ENCODE data around the gene ZNF80. TPM values are rescaled to one million over a fixed set of nuclear protein-coding genes. Genes with fewer than 3 reads are reported as not detected.
"Not testable (repeated sequence)": the region's sequence is repeated elsewhere in the genome, so short reads cannot be mapped to it uniquely, and the experiment has no call there.

The ZNF80 gene
- not detected for polyA plus RNA-seq (2013, experiment 1 of 2)
- not detected for polyA plus RNA-seq (2013, experiment 2 of 2)

GRCh38 chr3:114237478-114237877 lies at the start of gene ZNF80:
Gene ZNF80 (minus strand): TSS chr3:114237578. CDS start chr3:114237074, 504 bp downstream.
- WGBS: 92% methylated on average over 5 of the region's 6 CpGs
- H3K36me3 ChIP-seq (ENCODE audit: insufficient read depth, low read length); H3K9ac ChIP-seq (ENCODE audit: low read depth, low read length); H3K27ac ChIP-seq (ENCODE audit: low read depth, low read length); H3K4me3 ChIP-seq (ENCODE audit: low read length); H3K4me1 ChIP-seq (ENCODE audit: insufficient read depth, low read length); H3K27me3 ChIP-seq (ENCODE audit: insufficient read depth, low read length); H3K9me3 ChIP-seq (ENCODE audit: insufficient read depth, low read depth, low read length): not testable (repeated sequence)

DNA sequence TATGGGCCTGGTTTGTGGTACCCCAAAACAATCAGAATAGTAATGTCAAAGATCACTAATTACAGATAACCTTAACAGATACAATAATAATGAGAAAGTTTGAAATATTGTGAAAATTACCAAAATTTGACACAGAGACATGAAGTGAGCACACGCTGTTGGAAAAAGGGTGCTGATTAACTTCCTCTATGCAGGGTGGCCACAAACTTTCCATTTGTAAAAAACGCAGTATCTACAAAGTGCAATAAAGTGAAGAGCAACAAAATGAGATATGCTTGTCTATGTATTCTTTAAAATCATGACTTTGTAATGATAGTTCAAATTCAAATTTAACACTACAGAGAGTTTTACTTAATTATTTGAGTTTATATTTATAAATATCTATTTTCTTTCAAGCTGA lies 48.9 kb upstream of the ZNF80 start:
- Histone ChIP-seq H3K9me3 (ENCODE audit: insufficient read depth, low read depth, low read length) (no peaks in the 10 kb centered on the region), H3K27ac (ENCODE audit: low read depth, low read length) (no peak overlapping the region), H3K9ac (ENCODE audit: low read depth, low read length) (no peak overlapping the region), H3K36me3 (ENCODE audit: insufficient read depth, low read length) (no peaks in the 10 kb centered on the region), H3K27me3 (ENCODE audit: insufficient read depth, low read length) (no peaks in the 10 kb centered on the region), H3K4me1 (ENCODE audit: insufficient read depth, low read length) (no peaks in the 10 kb centered on the region), H3K4me3 (ENCODE audit: low read length) (no peak overlapping the region)
- WGBS: 96% methylated on average over 2 of the region's 2 CpGs

GRCh38 chr3:114285648-114286230 lies 48.4 kb upstream of the ZNF80 start:
- WGBS: 93% methylated on average over 3 of the region's 3 CpGs
- Histone ChIP-seq H3K4me1 (ENCODE audit: insufficient read depth, low read length) (no peaks in the 10 kb centered on the region), H3K4me3 (ENCODE audit: low read length) (no peak overlapping the region)

DNA sequence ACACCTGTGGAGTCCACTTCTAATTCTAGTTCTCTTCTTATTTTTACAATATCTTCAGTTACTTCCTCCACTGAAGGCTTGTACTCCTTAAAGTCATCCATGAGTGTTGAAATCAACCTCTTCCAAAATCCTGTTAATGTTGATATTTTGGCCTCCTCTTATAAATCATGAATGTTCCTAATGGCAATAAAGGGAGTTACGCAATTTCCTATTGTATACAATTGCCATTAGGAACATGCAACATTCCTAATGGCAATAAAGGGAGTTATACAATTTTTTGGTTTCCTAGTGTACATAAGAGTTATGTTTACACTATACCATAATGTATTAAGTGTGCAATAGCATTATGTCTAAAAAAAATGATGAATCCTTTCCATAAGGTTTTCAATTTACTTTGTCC lies 47.3 kb upstream of the ZNF80 start:
- WGBS: no CpG with 5 or more reads among the region's 1 CpG
- Histone ChIP-seq H3K9me3 (ENCODE audit: insufficient read depth, low read depth, low read length) (no peaks in the 10 kb centered on the region), H3K4me3 (ENCODE audit: low read length) (no peak overlapping the region), H3K36me3 (ENCODE audit: insufficient read depth, low read length) (no peaks in the 10 kb centered on the region), H3K9ac (ENCODE audit: low read depth, low read length) (no peak overlapping the region), H3K27me3 (ENCODE audit: insufficient read depth, low read length) (no peaks in the 10 kb centered on the region), H3K4me1 (ENCODE audit: insufficient read depth, low read length) (no peaks in the 10 kb centered on the region), H3K27ac (ENCODE audit: low read depth, low read length) (no peak overlapping the region)

More at GRCh38 chr3:114285648-114286230, 48.4 kb upstream of the ZNF80 start:
- no peaks in the 10 kb centered on the region for H3K27me3 ChIP-seq (ENCODE audit: insufficient read depth, low read length)
- no peaks in the 10 kb centered on the region for H3K36me3 ChIP-seq (ENCODE audit: insufficient read depth, low read length)
- H3K9ac ChIP-seq (ENCODE audit: low read depth, low read length): no peak overlapping the region
- H3K9me3 ChIP-seq (ENCODE audit: insufficient read depth, low read depth, low read length): no peaks in the 10 kb centered on the region
- no peak overlapping the region for H3K27ac ChIP-seq (ENCODE audit: low read depth, low read length)

GRCh38 chr3:114276856-114277255 lies 39.5 kb upstream of the ZNF80 start:
- H3K4me1 ChIP-seq (ENCODE audit: insufficient read depth, low read length); H3K27ac ChIP-seq (ENCODE audit: low read depth, low read length); H3K27me3 ChIP-seq (ENCODE audit: insufficient read depth, low read length); H3K36me3 ChIP-seq (ENCODE audit: insufficient read depth, low read length); H3K4me3 ChIP-seq (ENCODE audit: low read length); H3K9ac ChIP-seq (ENCODE audit: low read depth, low read length): not testable (repeated sequence)
- peaks cover 13% of the 10 kb centered on the region; the same call in 1 of the 2 replicates for H3K9me3 ChIP-seq (ENCODE audit: insufficient read depth, low read depth, low read length)
- WGBS: 95% methylated on average over 24 of the region's 26 CpGs

- Histone ChIP-seq H3K36me3 (ENCODE audit: insufficient read depth, low read length) (no peaks in the 10 kb centered on the region), H3K27me3 (ENCODE audit: insufficient read depth, low read length) (no peaks in the 10 kb centered on the region), H3K9ac (ENCODE audit: low read depth, low read length) (no peak overlapping the region), H3K4me3 (ENCODE audit: low read length) (no peak overlapping the region), H3K4me1 (ENCODE audit: insufficient read depth, low read length) (no peaks in the 10 kb centered on the region), H3K9me3 (ENCODE audit: insufficient read depth, low read depth, low read length) (peaks cover 13% of the 10 kb centered on the region; the same call in 1 of the 2 replicates), H3K27ac (ENCODE audit: low read depth, low read length) (no peak overlapping the region)
- WGBS: 96% methylated on average over 1 of the region's 1 CpG
Observed at GRCh38 chr3:114274929-114275328, 37.6 kb upstream of the ZNF80 start.

DNA sequence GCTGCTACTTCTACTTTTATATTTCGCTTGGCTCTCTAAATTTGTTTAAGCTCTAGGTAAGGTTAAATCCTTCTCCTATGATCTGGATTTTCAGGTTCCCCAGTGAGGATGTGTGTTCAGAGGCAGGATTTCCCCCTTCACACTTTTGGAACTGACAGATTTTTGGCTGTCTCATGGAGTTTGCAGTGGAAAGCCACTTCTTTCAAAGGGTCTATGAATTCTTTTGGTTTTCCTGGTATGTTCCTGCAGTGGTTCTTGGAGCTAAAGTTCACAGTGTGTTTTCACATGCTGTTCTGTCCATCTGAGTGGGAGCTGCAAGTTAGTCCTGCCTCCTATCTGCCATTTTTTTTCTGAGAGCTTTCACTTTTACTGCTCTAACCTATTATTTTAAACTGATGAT lies 34.9 kb upstream of the ZNF80 start:
- H3K27ac ChIP-seq (ENCODE audit: low read depth, low read length): no peak overlapping the region

DNA sequence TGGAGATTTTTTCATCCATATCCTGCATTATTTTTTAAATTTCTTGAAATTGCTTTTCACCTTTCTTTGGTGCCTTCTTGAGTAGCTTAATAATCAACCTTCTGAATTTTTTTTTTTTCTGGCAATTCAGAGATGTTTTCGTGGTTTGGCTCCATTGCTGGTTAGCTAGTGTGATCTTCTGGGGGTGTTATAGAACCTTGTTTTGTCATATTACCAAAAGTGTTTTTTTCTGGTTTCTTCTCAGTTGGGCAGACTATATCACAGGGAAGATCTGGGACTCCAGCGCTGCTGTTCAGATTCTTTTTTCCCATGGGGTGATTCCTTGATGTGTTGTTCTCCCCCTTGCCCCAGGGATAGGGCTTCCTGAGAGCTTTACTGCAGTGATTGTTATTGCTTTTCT lies 32.6 kb upstream of the ZNF80 start:
- no peak overlapping the region for H3K27ac ChIP-seq (ENCODE audit: low read depth, low read length)
- 0 out of 2 replicates have a peak, but pooled peaks cover 10% of the 10 kb centered on the region for H3K9me3 ChIP-seq (ENCODE audit: insufficient read depth, low read depth, low read length)
- H3K4me1 ChIP-seq (ENCODE audit: insufficient read depth, low read length): no peaks in the 10 kb centered on the region
- H3K27me3 ChIP-seq (ENCODE audit: insufficient read depth, low read length): no peaks in the 10 kb centered on the region; the same call in 1 of the 2 replicates
- no peaks in the 10 kb centered on the region for H3K36me3 ChIP-seq (ENCODE audit: insufficient read depth, low read length)
- no peak overlapping the region for H3K4me3 ChIP-seq (ENCODE audit: low read length)
- WGBS: 86% methylated on average over 2 of the region's 2 CpGs
- H3K9ac ChIP-seq (ENCODE audit: low read depth, low read length): no peak overlapping the region

More for the DNA sequence above, 34.9 kb upstream of the ZNF80 start:
- Histone ChIP-seq H3K9ac (ENCODE audit: low read depth, low read length) (no peak overlapping the region), H3K36me3 (ENCODE audit: insufficient read depth, low read length) (no peaks in the 10 kb centered on the region), H3K4me1 (ENCODE audit: insufficient read depth, low read length) (no peaks in the 10 kb centered on the region), H3K4me3 (ENCODE audit: low read length) (no peak overlapping the region), H3K9me3 (ENCODE audit: insufficient read depth, low read depth, low read length) (peaks cover 17% of the 10 kb centered on the region; the same call in 1 of the 2 replicates), H3K27me3 (ENCODE audit: insufficient read depth, low read length) (no peaks in the 10 kb centered on the region)
- WGBS: 100% methylated on average over 1 of the region's 1 CpG

DNA sequence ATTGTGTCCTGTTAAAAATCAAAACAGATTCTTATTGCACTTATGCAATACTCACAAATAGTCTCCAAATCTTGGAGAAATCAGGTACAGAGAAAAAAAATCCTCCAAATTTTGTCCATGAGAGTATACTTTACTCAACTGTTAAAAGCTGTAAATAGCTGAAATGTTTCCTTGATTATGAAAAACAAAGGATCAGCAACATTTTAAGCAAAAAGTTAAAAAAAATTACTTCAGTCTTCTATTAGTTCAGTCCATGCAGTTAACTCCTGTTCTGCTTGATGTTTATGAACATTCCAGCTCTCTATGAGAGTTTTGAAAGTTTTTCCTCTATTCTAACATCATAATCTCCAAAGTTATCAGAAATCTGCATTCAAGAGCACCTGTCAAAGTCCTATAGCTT lies 22.8 kb upstream of the ZNF80 start:
- Histone ChIP-seq H3K9me3 (ENCODE audit: insufficient read depth, low read depth, low read length) (peaks cover 22% of the 10 kb centered on the region), H3K36me3 (ENCODE audit: insufficient read depth, low read length) (no peaks in the 10 kb centered on the region), H3K9ac (ENCODE audit: low read depth, low read length) (no peak overlapping the region), H3K4me1 (ENCODE audit: insufficient read depth, low read length) (no peaks in the 10 kb centered on the region), H3K4me3 (ENCODE audit: low read length) (no peak overlapping the region), H3K27me3 (ENCODE audit: insufficient read depth, low read length) (no peaks in the 10 kb centered on the region), H3K27ac (ENCODE audit: low read depth, low read length) (no peak overlapping the region)

GRCh38 chr3:114259566-114259965 lies 22.2 kb upstream of the ZNF80 start:
- WGBS: no CpG with 5 or more reads among the region's 1 CpG
- H3K9ac ChIP-seq (ENCODE audit: low read depth, low read length): no peak overlapping the region

DNA sequence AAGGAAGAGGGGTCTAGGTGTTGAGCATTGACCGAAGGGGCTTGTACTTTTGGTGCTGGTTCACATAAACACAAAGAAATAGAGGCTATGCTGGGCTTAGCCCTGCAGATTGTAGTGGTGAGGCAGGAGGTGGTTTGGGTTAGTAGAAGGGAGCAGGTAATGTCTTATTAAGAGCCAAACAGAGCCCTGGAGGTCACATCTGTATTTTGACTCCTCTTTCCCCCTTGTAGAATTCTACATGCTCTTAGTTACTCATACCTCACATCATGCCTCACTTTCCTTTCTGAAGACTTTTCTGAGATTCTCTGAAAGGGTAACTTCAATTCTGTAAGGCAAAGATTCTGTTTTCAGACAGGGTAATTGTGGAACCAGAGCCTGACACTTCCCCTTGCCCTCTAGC lies 16.1 kb upstream of the ZNF80 start:
- Histone ChIP-seq H3K36me3 (ENCODE audit: insufficient read depth, low read length) (no peaks in the 10 kb centered on the region), H3K9ac (ENCODE audit: low read depth, low read length) (no peak overlapping the region), H3K4me1 (ENCODE audit: insufficient read depth, low read length) (no peaks in the 10 kb centered on the region), H3K4me3 (ENCODE audit: low read length) (no peak overlapping the region), H3K27me3 (ENCODE audit: insufficient read depth, low read length) (no peaks in the 10 kb centered on the region), H3K9me3 (ENCODE audit: insufficient read depth, low read depth, low read length) (0 out of 2 replicates have a peak, but pooled peaks cover 2% of the 10 kb centered on the region), H3K27ac (ENCODE audit: low read depth, low read length) (no peak overlapping the region)
- WGBS: 90% methylated on average over 1 of the region's 1 CpG

More at GRCh38 chr3:114259566-114259965, 22.2 kb upstream of the ZNF80 start:
- Histone ChIP-seq H3K4me3 (ENCODE audit: low read length) (no peak overlapping the region), H3K27me3 (ENCODE audit: insufficient read depth, low read length) (no peaks in the 10 kb centered on the region), H3K9me3 (ENCODE audit: insufficient read depth, low read depth, low read length) (peaks cover 22% of the 10 kb centered on the region), H3K4me1 (ENCODE audit: insufficient read depth, low read length) (no peaks in the 10 kb centered on the region), H3K27ac (ENCODE audit: low read depth, low read length) (no peak overlapping the region), H3K36me3 (ENCODE audit: insufficient read depth, low read length) (no peaks in the 10 kb centered on the region)

GRCh38 chr3:114252954-114253353 lies 15.6 kb upstream of the ZNF80 start:
- no CpG with 5 or more reads among the region's 1 CpG for WGBS
- no peak overlapping the region for H3K4me3 ChIP-seq (ENCODE audit: low read length)

More at GRCh38 chr3:114252954-114253353, 15.6 kb upstream of the ZNF80 start:
- Histone ChIP-seq H3K4me1 (ENCODE audit: insufficient read depth, low read length) (no peaks in the 10 kb centered on the region), H3K27me3 (ENCODE audit: insufficient read depth, low read length) (no peaks in the 10 kb centered on the region), H3K36me3 (ENCODE audit: insufficient read depth, low read length) (no peaks in the 10 kb centered on the region), H3K9me3 (ENCODE audit: insufficient read depth, low read depth, low read length) (no peaks in the 10 kb centered on the region), H3K9ac (ENCODE audit: low read depth, low read length) (no peak overlapping the region), H3K27ac (ENCODE audit: low read depth, low read length) (no peak overlapping the region)

All from HUES64 (cell line).